GM12891 (cell line): Measurements from ENCODE around the gene SPOCK1.

Experiments used
- POLR2A ChIP-seq: IDR thresholded peaks from 2 replicates; pipeline ENCODE4 v1.6.1; 2011; ENCODE audit warnings: low read depth, low read length, control low read depth
- POLR2AphosphoS5 ChIP-seq: IDR thresholded peaks from 2 replicates; pipeline ENCODE4 v1.6.1; 2011; ENCODE audit warnings: low read depth, low read length, control low read depth
- TAF1 ChIP-seq: IDR thresholded peaks from 2 replicates; pipeline ENCODE4 v1.6.1; 2011; ENCODE audit warnings: low read depth, low read length, control low read depth

- TF ChIP-seq POLR2A (no peak), POLR2AphosphoS5 (no peak), TAF1 (no peak)
Measured at GRCh38 chr5:137431051-137431450, 68.1 kb downstream of the SPOCK1 start.
